HL-60 (cell line): ENCODE measurements around the gene TRPV3.

Source experiments
- DNase-seq, 2 experiments: peaks; one replicate each; pipeline ENCODE4 v3.0.0-alpha.2; 2010 to 2020; ENCODE audit warnings: low read depth in 1 of 2, low spot score in 1 of 2
- H3K27ac ChIP-seq: fragments of 250-450 bp; sonication (Bioruptor Pico); replicated peaks from 2 replicates; pipeline ENCODE4 v1.5.1; 2020; ENCODE audit warnings: mild to moderate bottlenecking, moderate library complexity
- H3K27me3 ChIP-seq: fragments of 250-450 bp; sonication (Bioruptor Pico); 2 replicates; pipeline ENCODE4 v1.5.1; 2021; ENCODE audit warnings: mild to moderate bottlenecking, moderate library complexity; ENCODE audit not compliant: insufficient read depth, poor library complexity, severe bottlenecking
- H3K4me3 ChIP-seq: replicated peaks from 2 replicates; pipeline ENCODE4 v1.5.1; 2011; ENCODE audit warnings: mild to moderate bottlenecking, control low read depth, low read length; ENCODE audit not compliant: insufficient read depth
- GABPA ChIP-seq: IDR thresholded peaks from 2 replicates; pipeline ENCODE4 v1.6.1; 2012; ENCODE audit warnings: low read depth
- POLR2AphosphoS5 ChIP-seq: IDR thresholded peaks from 2 replicates; pipeline ENCODE4 v1.6.1; 2012; ENCODE audit warnings: low read depth
- REST ChIP-seq: IDR thresholded peaks from 2 replicates; pipeline ENCODE4 v1.6.1; 2012; ENCODE audit warnings: low read depth; ENCODE audit not compliant: insufficient replicate concordance
- SPI1 ChIP-seq: IDR thresholded peaks from 2 replicates; pipeline ENCODE4 v1.6.1; 2012; ENCODE audit warnings: low read depth, mild to moderate bottlenecking, borderline replicate concordance
- TF ChIP-seq, protein P1 (sequence below): IDR thresholded peaks from one replicate; pipeline ENCODE4 v1.5.1; 2011; ENCODE audit warnings: low read length, control low read depth, inconsistent platforms; ENCODE audit not compliant: insufficient read depth

The TRPV3 gene

DNA sequence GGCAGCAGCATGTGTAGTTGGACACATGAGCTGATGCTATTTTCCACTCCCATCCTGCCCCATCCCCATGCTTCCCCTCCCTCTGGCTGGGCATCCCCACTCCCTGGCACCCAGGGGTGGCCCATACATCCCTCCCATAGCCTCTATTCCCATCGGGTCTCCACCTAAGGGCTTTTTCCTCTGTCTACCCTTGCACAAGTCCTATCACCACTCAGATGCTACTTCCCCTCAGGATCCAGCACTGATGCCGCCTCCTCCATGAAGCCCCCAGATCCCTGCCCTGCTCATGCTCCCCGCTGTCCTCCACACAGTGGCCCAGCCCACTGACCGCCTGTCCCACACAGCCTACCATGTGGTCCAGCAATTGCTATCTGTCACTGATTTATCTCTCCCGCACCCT, 35.8 kb upstream of the TRPV3 start:
- DNase-seq = no peak
- Histone ChIP-seq H3K4me3 (no peak overlapping the region), H3K27me3 (no peaks in the 10 kb centered on the region), H3K27ac (no peak overlapping the region)
- TF ChIP-seq SPI1 = no peak
- TF ChIP-seq POLR2AphosphoS5 = no peak
- no peak for TF ChIP-seq REST
- TF ChIP-seq, protein P1, sequence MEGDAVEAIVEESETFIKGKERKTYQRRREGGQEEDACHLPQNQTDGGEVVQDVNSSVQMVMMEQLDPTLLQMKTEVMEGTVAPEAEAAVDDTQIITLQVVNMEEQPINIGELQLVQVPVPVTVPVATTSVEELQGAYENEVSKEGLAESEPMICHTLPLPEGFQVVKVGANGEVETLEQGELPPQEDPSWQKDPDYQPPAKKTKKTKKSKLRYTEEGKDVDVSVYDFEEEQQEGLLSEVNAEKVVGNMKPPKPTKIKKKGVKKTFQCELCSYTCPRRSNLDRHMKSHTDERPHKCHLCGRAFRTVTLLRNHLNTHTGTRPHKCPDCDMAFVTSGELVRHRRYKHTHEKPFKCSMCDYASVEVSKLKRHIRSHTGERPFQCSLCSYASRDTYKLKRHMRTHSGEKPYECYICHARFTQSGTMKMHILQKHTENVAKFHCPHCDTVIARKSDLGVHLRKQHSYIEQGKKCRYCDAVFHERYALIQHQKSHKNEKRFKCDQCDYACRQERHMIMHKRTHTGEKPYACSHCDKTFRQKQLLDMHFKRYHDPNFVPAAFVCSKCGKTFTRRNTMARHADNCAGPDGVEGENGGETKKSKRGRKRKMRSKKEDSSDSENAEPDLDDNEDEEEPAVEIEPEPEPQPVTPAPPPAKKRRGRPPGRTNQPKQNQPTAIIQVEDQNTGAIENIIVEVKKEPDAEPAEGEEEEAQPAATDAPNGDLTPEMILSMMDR = no peak
- no peak for TF ChIP-seq GABPA

DNA sequence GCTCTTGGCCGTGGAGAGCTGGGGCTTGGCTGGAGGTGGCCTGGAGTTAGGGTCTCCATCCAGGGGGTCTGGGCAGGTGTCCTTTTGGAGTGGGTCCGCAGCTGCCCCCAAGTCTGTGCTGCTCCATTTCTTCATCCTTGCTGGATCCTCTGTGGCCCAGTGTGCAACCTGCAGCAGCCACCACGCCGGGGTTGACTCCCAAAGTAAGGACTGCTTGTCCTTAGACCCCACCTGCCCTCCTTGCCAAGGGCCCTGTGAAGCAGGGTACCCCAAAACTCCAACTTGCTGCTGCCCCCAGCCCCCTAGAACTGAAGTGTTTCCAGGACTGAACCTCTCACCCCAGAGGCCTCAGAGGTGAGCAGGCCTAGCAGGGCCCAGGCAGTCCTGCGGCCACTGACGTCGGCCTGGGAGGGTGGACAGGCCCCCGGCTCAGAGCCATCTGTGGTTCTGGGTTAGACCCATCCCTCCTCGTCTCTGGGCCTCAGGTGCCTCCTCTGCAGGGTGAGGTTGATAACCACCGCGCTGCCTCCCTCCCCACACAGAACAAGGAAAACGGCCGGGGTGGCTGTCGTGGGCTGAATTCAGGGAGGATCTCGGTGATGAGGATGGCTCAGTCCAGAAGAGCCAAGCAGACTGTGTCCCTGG, 34.7 kb upstream of the TRPV3 start:
- no peak overlapping the region for H3K4me3 ChIP-seq
- H3K27me3 ChIP-seq = no peaks in the 10 kb centered on the region
- no peak for TF ChIP-seq POLR2AphosphoS5
- TF ChIP-seq SPI1 = no peak
- H3K27ac ChIP-seq = no peak overlapping the region
- no peak for DNase-seq

DNA sequence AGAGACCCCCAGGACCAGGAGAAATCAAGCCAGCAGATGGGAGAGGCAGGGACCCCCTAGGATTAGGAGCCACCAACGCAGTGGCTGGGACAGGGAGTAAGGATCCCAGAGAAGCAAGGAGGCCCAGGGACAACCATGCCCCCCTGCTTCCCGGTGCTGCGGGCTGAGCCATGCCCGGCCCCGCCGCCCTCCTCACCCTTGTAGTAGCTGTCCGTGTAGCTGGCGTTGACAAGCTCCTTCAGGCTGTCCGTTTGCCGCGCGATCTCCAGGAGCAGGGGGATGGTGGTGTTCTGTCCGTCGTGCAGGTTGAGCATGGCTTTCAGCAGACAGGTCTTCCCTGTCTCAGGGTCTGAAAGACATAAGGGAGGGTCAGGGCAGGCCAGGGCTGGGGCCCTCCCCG, 33.2 kb upstream of the TRPV3 start:
- no peak overlapping the region for H3K4me3 ChIP-seq
- no peak overlapping the region for H3K27ac ChIP-seq
- no peak for TF ChIP-seq REST
- TF ChIP-seq GABPA = no peak
- no peak for TF ChIP-seq POLR2AphosphoS5
- H3K27me3 ChIP-seq = no peaks in the 10 kb centered on the region
- no peak for DNase-seq

GRCh38 chr17:3590231-3590630, 32.6 kb upstream of the TRPV3 start:
- no peak for DNase-seq
- Histone ChIP-seq H3K27ac (no peak overlapping the region), H3K4me3 (no peak overlapping the region), H3K27me3 (no peaks in the 10 kb centered on the region)
- TF ChIP-seq REST (no peak), POLR2AphosphoS5 (no peak), GABPA (no peak), SPI1 (no peak)
- TF ChIP-seq, protein P1 = no peak
